Measurements from ENCODE around the gene GLCCI1.

Gene GLCCI1

DNA sequence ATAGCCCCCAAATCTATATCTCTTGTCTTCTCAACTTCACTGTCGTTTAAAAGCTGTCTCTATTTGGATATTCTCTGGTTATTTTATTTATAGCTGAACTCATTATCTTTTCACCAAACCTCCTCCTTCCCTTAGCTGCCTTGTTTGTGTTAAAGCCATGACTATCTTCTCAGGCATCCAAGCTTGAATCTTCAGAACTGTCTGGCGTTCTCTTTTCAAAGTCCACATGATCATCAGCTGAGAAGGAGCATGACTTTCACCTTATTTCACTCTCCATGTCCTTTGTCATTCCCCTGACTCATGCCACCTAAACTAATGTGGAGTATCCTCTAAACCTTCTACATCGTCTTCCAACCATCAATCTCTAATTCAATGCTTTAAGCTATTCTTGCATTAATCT is 5.7 kb upstream of the GLCCI1 start:
- Histone ChIP-seq H3K27me3 (ENCODE audit: insufficient read depth, poor library complexity, severe bottlenecking) (no peaks in the 10 kb centered on the region), H3K27ac (replicated peaks) (no peak overlapping the region), H3K4me3 (replicated peaks; ENCODE audit: insufficient read depth, low read length) (no peak overlapping the region)
- no peak for DNase-seq (ENCODE audit: low read depth in 1 of 2, low spot score in 1 of 2)
- TF ChIP-seq POLR2AphosphoS5 (IDR thresholded peaks at IDR 0.05; ENCODE audit: low read depth) (no peak), SPI1 (IDR thresholded peaks at IDR 0.05; ENCODE audit: borderline replicate concordance, low read depth) (no peak), GABPA (IDR thresholded peaks at IDR 0.05; ENCODE audit: low read depth) (no peak)
- TF ChIP-seq, protein P1, sequence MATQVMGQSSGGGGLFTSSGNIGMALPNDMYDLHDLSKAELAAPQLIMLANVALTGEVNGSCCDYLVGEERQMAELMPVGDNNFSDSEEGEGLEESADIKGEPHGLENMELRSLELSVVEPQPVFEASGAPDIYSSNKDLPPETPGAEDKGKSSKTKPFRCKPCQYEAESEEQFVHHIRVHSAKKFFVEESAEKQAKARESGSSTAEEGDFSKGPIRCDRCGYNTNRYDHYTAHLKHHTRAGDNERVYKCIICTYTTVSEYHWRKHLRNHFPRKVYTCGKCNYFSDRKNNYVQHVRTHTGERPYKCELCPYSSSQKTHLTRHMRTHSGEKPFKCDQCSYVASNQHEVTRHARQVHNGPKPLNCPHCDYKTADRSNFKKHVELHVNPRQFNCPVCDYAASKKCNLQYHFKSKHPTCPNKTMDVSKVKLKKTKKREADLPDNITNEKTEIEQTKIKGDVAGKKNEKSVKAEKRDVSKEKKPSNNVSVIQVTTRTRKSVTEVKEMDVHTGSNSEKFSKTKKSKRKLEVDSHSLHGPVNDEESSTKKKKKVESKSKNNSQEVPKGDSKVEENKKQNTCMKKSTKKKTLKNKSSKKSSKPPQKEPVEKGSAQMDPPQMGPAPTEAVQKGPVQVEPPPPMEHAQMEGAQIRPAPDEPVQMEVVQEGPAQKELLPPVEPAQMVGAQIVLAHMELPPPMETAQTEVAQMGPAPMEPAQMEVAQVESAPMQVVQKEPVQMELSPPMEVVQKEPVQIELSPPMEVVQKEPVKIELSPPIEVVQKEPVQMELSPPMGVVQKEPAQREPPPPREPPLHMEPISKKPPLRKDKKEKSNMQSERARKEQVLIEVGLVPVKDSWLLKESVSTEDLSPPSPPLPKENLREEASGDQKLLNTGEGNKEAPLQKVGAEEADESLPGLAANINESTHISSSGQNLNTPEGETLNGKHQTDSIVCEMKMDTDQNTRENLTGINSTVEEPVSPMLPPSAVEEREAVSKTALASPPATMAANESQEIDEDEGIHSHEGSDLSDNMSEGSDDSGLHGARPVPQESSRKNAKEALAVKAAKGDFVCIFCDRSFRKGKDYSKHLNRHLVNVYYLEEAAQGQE (IDR thresholded peaks at IDR 0.05; ENCODE audit: insufficient replicate concordance, low read depth) = no peak
- TF ChIP-seq, protein P2, sequence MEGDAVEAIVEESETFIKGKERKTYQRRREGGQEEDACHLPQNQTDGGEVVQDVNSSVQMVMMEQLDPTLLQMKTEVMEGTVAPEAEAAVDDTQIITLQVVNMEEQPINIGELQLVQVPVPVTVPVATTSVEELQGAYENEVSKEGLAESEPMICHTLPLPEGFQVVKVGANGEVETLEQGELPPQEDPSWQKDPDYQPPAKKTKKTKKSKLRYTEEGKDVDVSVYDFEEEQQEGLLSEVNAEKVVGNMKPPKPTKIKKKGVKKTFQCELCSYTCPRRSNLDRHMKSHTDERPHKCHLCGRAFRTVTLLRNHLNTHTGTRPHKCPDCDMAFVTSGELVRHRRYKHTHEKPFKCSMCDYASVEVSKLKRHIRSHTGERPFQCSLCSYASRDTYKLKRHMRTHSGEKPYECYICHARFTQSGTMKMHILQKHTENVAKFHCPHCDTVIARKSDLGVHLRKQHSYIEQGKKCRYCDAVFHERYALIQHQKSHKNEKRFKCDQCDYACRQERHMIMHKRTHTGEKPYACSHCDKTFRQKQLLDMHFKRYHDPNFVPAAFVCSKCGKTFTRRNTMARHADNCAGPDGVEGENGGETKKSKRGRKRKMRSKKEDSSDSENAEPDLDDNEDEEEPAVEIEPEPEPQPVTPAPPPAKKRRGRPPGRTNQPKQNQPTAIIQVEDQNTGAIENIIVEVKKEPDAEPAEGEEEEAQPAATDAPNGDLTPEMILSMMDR (IDR thresholded peaks at IDR 0.05; ENCODE audit: insufficient read depth, low read length) = no peak

DNA sequence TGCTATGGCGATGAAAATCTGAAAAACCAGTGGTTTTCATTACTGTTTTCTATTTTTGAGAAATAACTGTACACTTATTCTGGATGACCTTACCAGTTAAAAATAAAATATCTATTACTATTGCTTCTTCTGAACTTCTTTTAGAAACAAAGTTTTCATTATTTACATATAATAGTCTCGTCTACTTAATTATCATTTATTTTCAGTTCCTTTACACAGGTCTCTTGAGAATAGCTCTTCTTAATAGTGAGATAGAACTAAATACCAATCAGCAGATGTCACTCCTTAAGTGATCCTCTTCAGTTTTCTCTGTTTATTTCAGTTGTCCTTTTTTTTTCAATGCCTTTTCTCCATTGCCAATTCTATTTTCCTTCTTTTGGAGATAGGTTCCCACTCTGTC is 4.3 kb upstream of the GLCCI1 start:
- Histone ChIP-seq H3K27ac (replicated peaks) (no peak overlapping the region), H3K27me3 (ENCODE audit: insufficient read depth, poor library complexity, severe bottlenecking) (no peaks in the 10 kb centered on the region), H3K4me3 (replicated peaks; ENCODE audit: insufficient read depth, low read length) (no peak overlapping the region)
- no peak for DNase-seq (ENCODE audit: low read depth in 1 of 2, low spot score in 1 of 2)
- TF ChIP-seq, protein P1 (IDR thresholded peaks at IDR 0.05; ENCODE audit: insufficient replicate concordance, low read depth) = no peak
- TF ChIP-seq POLR2AphosphoS5 (IDR thresholded peaks at IDR 0.05; ENCODE audit: low read depth) (no peak), SPI1 (IDR thresholded peaks at IDR 0.05; ENCODE audit: borderline replicate concordance, low read depth) (no peak), GABPA (IDR thresholded peaks at IDR 0.05; ENCODE audit: low read depth) (no peak)
- TF ChIP-seq, protein P2 (IDR thresholded peaks at IDR 0.05; ENCODE audit: insufficient read depth, low read length) = no peak

DNA sequence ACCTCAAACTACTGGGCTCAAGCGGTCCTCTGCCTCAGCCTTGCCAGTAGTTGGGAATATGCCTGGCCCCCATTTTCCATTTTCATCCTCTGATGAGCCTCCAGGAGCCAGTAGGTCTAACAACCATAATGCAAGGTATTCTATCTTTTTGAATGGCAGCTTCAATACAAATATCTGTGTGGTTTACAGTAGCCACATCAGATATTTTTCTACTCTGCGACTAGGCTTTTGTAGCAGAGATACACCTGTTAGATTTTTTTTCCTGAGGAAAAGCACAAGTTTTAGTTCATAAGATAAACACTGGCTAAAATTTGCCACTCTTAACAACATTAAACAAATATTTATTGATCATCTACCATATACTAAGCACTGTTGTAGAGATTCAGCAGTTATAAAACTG is 3.9 kb upstream of the GLCCI1 start:
- Histone ChIP-seq H3K27me3 (ENCODE audit: insufficient read depth, poor library complexity, severe bottlenecking) (no peaks in the 10 kb centered on the region), H3K4me3 (replicated peaks; ENCODE audit: insufficient read depth, low read length) (no peak overlapping the region), H3K27ac (replicated peaks) (no peak overlapping the region)
- TF ChIP-seq POLR2AphosphoS5 (IDR thresholded peaks at IDR 0.05; ENCODE audit: low read depth) (no peak), GABPA (IDR thresholded peaks at IDR 0.05; ENCODE audit: low read depth) (no peak), SPI1 (IDR thresholded peaks at IDR 0.05; ENCODE audit: borderline replicate concordance, low read depth) (no peak)
- TF ChIP-seq, protein P2 (IDR thresholded peaks at IDR 0.05; ENCODE audit: insufficient read depth, low read length) = no peak
- TF ChIP-seq, protein P1 (IDR thresholded peaks at IDR 0.05; ENCODE audit: insufficient replicate concordance, low read depth) = no peak
- no peak for DNase-seq (ENCODE audit: low read depth in 1 of 2, low spot score in 1 of 2)
